Measurements from ENCODE around the gene DST. TPM values are rescaled to one million over a fixed set of nuclear protein-coding genes. Genes with fewer than 3 reads are reported as not detected.

Gene DST
- total RNA-seq, 2 donors from 2014 or later, result 101 to 113 TPM

GRCh38 chr6:56655996-56656395 lies 13.3 kb upstream of the DST start:
- Mint-ChIP-seq H3K36me3 (ENCODE audit: low read depth) (no peaks in the 10 kb centered on the region), H3K27ac (no peak overlapping the region), H3K4me3 (no peak overlapping the region), H3K4me1 (peaks cover 37% of the 10 kb centered on the region), H3K27me3 (ENCODE audit: insufficient read depth) (no peaks in the 10 kb centered on the region), H3K9me3 (no peaks in the 10 kb centered on the region)
- H3K27me3 ChIP-seq (ENCODE audit: control insufficient read depth, insufficient read depth, low read length, poor library complexity, severe bottlenecking), result no peaks in the 10 kb centered on the region
- WGBS, 2 experiments (ENCODE audit: insufficient coverage in 1 of 2, insufficient read length in 1 of 2), result 89 to 93% methylated on average over 3 to 4 of the region's 4 CpGs
- peaks cover 7% of the 10 kb centered on the region for H3K4me1 ChIP-seq (ENCODE audit: control insufficient read depth, insufficient read depth, low read length)
- no peak for TF ChIP-seq CTCF (conservative IDR thresholded peaks at IDR 0.05)
- no peak overlapping the region for H3K4me3 ChIP-seq (ENCODE audit: low read length)
- no peaks in the 10 kb centered on the region for H3K36me3 ChIP-seq (ENCODE audit: control insufficient read depth, insufficient read depth, low read length)
- DNase-seq, result no peak
- no peaks in the 10 kb centered on the region for H3K9me3 ChIP-seq (ENCODE audit: control insufficient read depth, low read length)
- no peak overlapping the region for H3K27ac ChIP-seq (ENCODE audit: low read depth, low read length)
- H3K9ac ChIP-seq (ENCODE audit: extremely low read depth, low read length, poor library complexity, severe bottlenecking), result no peak overlapping the region

- no peak overlapping the region for H3K27ac Mint-ChIP-seq
- no peak for DNase-seq
- Histone ChIP-seq H3K9me3 (ENCODE audit: control insufficient read depth, low read length) (no peaks in the 10 kb centered on the region), H3K27ac (ENCODE audit: low read depth, low read length) (no peak overlapping the region), H3K36me3 (ENCODE audit: control insufficient read depth, insufficient read depth, low read length) (no peaks in the 10 kb centered on the region), H3K27me3 (ENCODE audit: control insufficient read depth, insufficient read depth, low read length, poor library complexity, severe bottlenecking) (no peaks in the 10 kb centered on the region), H3K4me3 (ENCODE audit: low read length) (no peak overlapping the region), H3K4me1 (ENCODE audit: control insufficient read depth, insufficient read depth, low read length) (peaks cover 5% of the 10 kb centered on the region), H3K9ac (ENCODE audit: extremely low read depth, low read length, poor library complexity, severe bottlenecking) (no peak overlapping the region)
- 83 to 95% methylated on average over 1 of the region's 1 CpG for WGBS, 2 experiments (ENCODE audit: insufficient coverage in 1 of 2, insufficient read length in 1 of 2)
- no peak overlapping the region for H3K4me3 Mint-ChIP-seq
- peaks cover 30% of the 10 kb centered on the region for H3K4me1 Mint-ChIP-seq
- no peaks in the 10 kb centered on the region for H3K27me3 Mint-ChIP-seq (ENCODE audit: insufficient read depth)
- no peaks in the 10 kb centered on the region for H3K36me3 Mint-ChIP-seq (ENCODE audit: low read depth)
- TF ChIP-seq CTCF (conservative IDR thresholded peaks at IDR 0.05), result no peak
- H3K9me3 Mint-ChIP-seq, result no peaks in the 10 kb centered on the region
Observed at GRCh38 chr6:56655249-56655648, 12.6 kb upstream of the DST start.

- no peak overlapping the region for H3K4me3 Mint-ChIP-seq
- no peaks in the 10 kb centered on the region for H3K27me3 Mint-ChIP-seq (ENCODE audit: insufficient read depth)
- Histone ChIP-seq H3K9me3 (ENCODE audit: control insufficient read depth, low read length) (no peaks in the 10 kb centered on the region), H3K27ac (ENCODE audit: low read depth, low read length) (no peak overlapping the region), H3K4me3 (ENCODE audit: low read length) (no peak overlapping the region), H3K9ac (ENCODE audit: extremely low read depth, low read length, poor library complexity, severe bottlenecking) (no peak overlapping the region), H3K4me1 (ENCODE audit: control insufficient read depth, insufficient read depth, low read length) (no peaks in the 10 kb centered on the region), H3K27me3 (ENCODE audit: control insufficient read depth, insufficient read depth, low read length, poor library complexity, severe bottlenecking) (no peaks in the 10 kb centered on the region), H3K36me3 (ENCODE audit: control insufficient read depth, insufficient read depth, low read length) (peaks cover 9% of the 10 kb centered on the region)
- peaks cover 13% of the 10 kb centered on the region for H3K36me3 Mint-ChIP-seq (ENCODE audit: low read depth)
- H3K9me3 Mint-ChIP-seq, result no peaks in the 10 kb centered on the region
- no peak overlapping the region for H3K27ac Mint-ChIP-seq
- TF ChIP-seq CTCF (conservative IDR thresholded peaks at IDR 0.05), result no peak
- no peak for DNase-seq
- H3K4me1 Mint-ChIP-seq, result peaks cover 17% of the 10 kb centered on the region
- WGBS, 2 experiments (ENCODE audit: insufficient coverage in 1 of 2, insufficient read length in 1 of 2), result 90 to 100% methylated on average over 2 of the region's 2 CpGs
Observed at GRCh38 chr6:56652994-56653393, 10.3 kb upstream of the DST start.

All from endodermal cell (in vitro differentiated cells).